ENCODE results near the gene PPA1.

GRCh38 chr10:70268376-70268775 lies 35.1 kb upstream of the PPA1 start:
- no peak for TF ChIP-seq CTCF (conservative IDR thresholded peaks at IDR 0.05 in 1 of 2, IDR thresholded peaks at IDR 0.05 in 1 of 2; ENCODE audit: extremely low read depth in 1 of 2, insufficient read depth in 1 of 2, low read depth in 1 of 2, low read length in 2 of 2)
- no peak for TF ChIP-seq EZH2 (IDR thresholded peaks at IDR 0.05; ENCODE audit: borderline replicate concordance, low read length)
